OCI-LY3 (cell line): ENCODE results near the gene MYO3A.

ENCODE experiments used
- CTCF ChIP-seq: fragments of 200-600, 300-600 bp; sonication (generic); IDR thresholded peaks from 2 replicates; pipeline ENCODE4 v1.5.1; 2014; ENCODE audit warnings: antibody characterized with exemption, low read length, low read depth
- EZH2phosphoT487 ChIP-seq: fragments of 200-600 bp; shearing (Covaris generic); IDR thresholded peaks from 2 replicates; pipeline ENCODE4 v1.6.1; 2018; ENCODE audit warnings: antibody characterized with exemption, mixed run types, low read depth

GRCh38 chr10:26173837-26174236 lies 239.8 kb downstream of the MYO3A start:
- TF ChIP-seq CTCF (no peak), EZH2phosphoT487 (no peak)
